ENCODE results near the gene PTPRCAP. TPM values are rescaled to one million over a fixed set of nuclear protein-coding genes. Genes with fewer than 3 reads are reported as not detected.

The PTPRCAP gene
- total RNA-seq, 2 donors from 2014 or later = 1.8 to 4.7 TPM

- no peak for DNase-seq
- ATAC-seq = no peak
- intact Hi-C loops (cut with DNase I) = loop anchor here in 1 of 2 donors (10.0 kb wide), 1 partner anchor 109 kb away; the partner anchor contains the start of genes CDK2AP2 and PITPNM1
These were observed 41.8 kb downstream of the PTPRCAP start for GRCh38 chr11:67395555-67396258.

DNA sequence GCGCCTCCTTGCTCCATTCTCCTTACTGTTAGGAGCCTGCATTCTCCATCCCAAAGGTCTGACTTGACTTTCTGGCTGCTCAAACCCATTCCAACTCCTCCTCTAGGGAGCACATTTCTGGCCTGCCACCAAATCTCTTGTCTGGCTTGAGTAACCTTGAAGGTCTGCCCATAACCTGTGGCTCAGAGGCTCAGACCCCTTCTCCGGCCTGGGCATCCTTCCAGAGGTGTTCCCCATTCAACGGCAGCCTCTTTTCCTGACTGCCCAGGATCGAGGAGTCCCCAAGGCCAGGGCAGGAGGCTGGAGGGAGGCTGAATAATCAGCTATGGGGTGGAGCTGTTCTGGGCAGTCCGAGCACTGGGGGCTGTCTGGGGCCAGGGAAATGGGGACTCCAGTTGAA, 43.5 kb downstream of the PTPRCAP start:
- ATAC-seq (no peak), DNase-seq (no peak)
- intact Hi-C loops (cut with DNase I) = loop anchor here in 1 of 2 donors (10.0 kb wide), 1 partner anchor 111 kb away; the partner anchor contains the start of genes CDK2AP2 and PITPNM1

- DNase-seq (no peak), ATAC-seq (no peak)
- intact Hi-C loops (cut with DNase I) = loop anchor here in 1 of 2 donors (10.0 kb wide), 1 partner anchor 111 kb away; the partner anchor contains the start of genes CDK2AP2 and PITPNM1
These were observed 44.0 kb downstream of the PTPRCAP start for GRCh38 chr11:67393437-67393836.

DNA sequence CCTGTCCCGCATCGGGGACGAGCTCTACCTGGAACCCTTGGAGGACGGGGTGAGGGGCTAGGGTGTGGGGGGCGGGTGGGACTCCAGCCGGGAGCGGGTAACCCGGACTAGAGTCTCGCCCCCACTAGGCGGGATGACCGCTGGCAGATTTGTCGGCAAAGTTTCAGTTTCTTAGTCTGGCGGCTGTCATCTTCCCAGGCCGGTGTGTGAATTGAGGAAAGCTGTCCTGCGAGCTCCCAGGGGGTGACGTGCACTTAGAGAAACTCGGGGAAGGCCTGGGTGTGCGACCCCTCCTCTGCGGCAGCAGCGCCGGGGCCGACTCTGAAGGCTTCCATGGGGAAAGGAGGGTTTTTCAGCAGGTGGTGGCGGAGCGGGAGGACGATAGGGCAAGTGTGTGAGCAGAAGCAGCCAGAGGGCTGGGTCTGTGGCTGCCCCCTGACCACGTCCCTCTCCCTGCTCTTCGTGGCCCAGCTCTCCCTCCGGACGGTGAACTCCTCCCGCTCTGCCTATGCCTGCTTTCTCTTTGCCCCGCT, 45.2 kb downstream of the PTPRCAP start:
- intact Hi-C loops (cut with DNase I) = loop anchor here in 1 of 2 donors (10.0 kb wide), 1 partner anchor 113 kb away; the partner anchor contains the start of genes CDK2AP2 and PITPNM1
- ATAC-seq = peak in 1 of 2 donors; percentile 0
- no peak for DNase-seq

DNA sequence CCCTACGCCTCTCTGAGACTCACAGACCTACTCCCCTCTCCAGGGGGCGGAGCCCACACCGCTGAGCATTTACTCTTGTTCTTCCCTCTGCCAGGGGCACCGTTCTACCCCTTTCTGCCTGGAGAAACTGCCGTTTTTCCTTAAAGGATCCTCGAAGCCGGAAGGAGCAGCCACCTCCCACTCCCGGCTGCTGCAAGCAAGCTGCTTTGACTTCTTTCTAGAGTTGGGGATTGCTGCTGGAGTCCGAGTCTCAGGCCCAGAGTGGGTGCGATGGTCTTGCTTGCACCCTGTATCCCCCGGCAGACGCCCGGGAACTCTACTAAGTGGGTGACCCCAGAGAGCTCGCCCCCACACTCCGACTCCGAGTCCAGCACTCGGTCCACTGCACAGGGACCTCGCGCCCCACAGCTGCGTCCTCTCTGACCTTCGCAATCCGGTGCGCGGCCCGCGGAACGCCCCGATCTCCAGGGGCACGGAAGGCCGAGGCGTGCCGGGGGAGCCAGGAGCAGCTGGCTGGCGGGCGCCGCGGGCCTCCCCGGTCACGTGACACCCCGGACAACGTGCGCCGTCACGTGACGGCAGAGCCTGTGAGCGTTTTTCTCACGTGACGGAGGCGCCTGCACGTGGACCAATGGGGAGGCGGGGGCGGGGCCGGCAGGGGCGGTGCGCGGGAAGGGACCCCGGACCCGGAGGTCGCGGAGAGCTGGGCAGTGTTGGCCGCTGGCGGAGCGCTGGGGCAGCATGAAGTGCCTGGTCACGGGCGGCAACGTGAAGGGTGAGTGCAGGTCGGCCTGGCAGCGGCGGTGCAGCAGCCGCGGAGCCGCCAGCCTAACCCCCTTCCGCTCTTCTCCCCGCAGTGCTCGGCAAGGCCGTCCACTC, 45.9 kb downstream of the PTPRCAP start, which contains the start of gene RAD9A:
RAD9A (plus strand) TSS at position 683 of the 879 bp plus-strand sequence; CDS start at position 742, 59 bp downstream.
- DNase-seq (peak; percentile 98), ATAC-seq (peak; percentile 87 to 94)
- intact Hi-C loops (cut with DNase I) = loop anchor here in 1 of 2 donors (10.0 kb wide), 1 partner anchor 113 kb away; the partner anchor contains the start of genes CDK2AP2 and PITPNM1

GRCh38 chr11:67390947-67391303, 46.6 kb downstream of the PTPRCAP start:
- DNase-seq (no peak), ATAC-seq (no peak)
- intact Hi-C loops (cut with DNase I) = loop anchor here in 1 of 2 donors (10.0 kb wide), 1 partner anchor 114 kb away; the partner anchor contains the start of genes CDK2AP2 and PITPNM1

DNA sequence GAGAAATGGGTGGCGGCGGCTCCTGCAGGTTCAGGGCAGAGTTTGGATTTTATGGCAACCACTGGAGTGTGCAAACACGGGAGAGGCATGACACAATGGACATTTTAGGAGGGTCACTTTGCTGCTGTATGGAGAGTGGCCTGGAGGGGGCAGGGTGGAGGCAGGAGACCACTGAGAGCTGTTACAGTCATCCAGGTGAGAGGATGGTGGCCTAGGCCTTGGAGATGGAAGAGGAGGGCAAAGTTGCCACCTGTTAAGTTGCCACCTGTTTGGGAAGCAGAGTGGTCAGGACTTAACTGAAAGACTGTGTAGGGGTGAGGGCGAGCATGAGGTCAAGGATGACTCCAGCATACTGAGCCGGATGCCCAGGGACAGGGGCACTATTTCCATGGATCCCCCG, 48.0 kb downstream of the PTPRCAP start:
- intact Hi-C loops (cut with DNase I) = no loop called here
- DNase-seq (no peak), ATAC-seq (no peak)

DNA sequence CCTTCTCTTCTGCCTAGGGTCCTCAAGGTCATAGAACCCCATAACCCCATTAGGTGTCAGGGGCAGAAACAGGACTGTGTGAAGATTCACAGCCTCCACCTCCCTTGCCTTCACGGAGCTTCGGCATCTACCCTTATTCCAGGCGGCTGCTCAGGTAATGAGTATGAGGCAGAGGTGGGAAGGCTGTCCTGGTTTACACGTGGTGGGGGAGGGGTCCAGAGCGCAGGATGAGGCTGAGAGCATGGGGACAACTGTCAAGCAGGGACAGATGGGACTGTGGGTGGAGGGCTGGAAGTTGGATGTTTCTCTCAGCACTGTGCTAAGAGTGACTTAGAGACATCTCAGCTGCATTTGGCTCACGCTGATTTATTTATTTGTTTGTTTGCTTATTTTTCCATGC, 50.0 kb downstream of the PTPRCAP start:
- ATAC-seq (no peak), DNase-seq (no peak)
- intact Hi-C loops (cut with DNase I) = no loop called here

GRCh38 chr11:67387069-67387468, 50.4 kb downstream of the PTPRCAP start:
- ATAC-seq = no peak
- no peak for DNase-seq
- intact Hi-C loops (cut with DNase I) = no loop called here

Other genes with a start within 250 kb of the PTPRCAP start
- 10 to 100 TPM; 51.6 to 52.6 TPM for gene GRK2, start 171.2 kb downstream of the PTPRCAP start, total RNA-seq
- gene ANKRD13D, start 148.4 kb downstream of the PTPRCAP start, total RNA-seq = 10 to 100 TPM; 22.1 to 22.6 TPM
- gene SSH3, start 134.2 kb downstream of the PTPRCAP start, total RNA-seq = 10 to 100 TPM; 18.1 to 22.2 TPM
- 10 to 100 TPM; 54.5 to 59.3 TPM for gene POLD4, start 84.1 kb downstream of the PTPRCAP start, total RNA-seq
- 1 to 10 TPM; 1.1 to 4.6 TPM for gene CLCF1, start 64.1 kb downstream of the PTPRCAP start, total RNA-seq
- gene RAD9A, start 45.7 kb downstream of the PTPRCAP start, total RNA-seq = 1 to 10 TPM; 6.2 to 9.0 TPM
- 10 to 100 TPM; 86.7 to 94.1 TPM for gene PPP1CA, start 35.8 kb downstream of the PTPRCAP start, total RNA-seq
- 1 to 10 TPM; 2.4 to 2.8 TPM for gene TBC1D10C, start 33.6 kb downstream of the PTPRCAP start, total RNA-seq
- gene CARNS1, start 22.0 kb downstream of the PTPRCAP start, total RNA-seq = 10 to 100 TPM in 1 of 2 donors, 1 to 10 TPM in 1; 6.6 to 11.9 TPM
- 10 to 100 TPM; 25.5 to 31.0 TPM for gene RPS6KB2, start 9.2 kb downstream of the PTPRCAP start, total RNA-seq
- gene CORO1B, start 5.8 kb upstream of the PTPRCAP start, total RNA-seq = 10 to 100 TPM; 35.4 to 40.7 TPM
- gene GPR152, start 15.0 kb upstream of the PTPRCAP start, total RNA-seq = not detected
- 1 to 10 TPM; 1.2 to 1.3 TPM for gene CABP4, start 17.7 kb upstream of the PTPRCAP start, total RNA-seq
- 10 to 100 TPM; 50.5 to 58.1 TPM for gene TMEM134, start 31.6 kb upstream of the PTPRCAP start, total RNA-seq
- 10 to 100 TPM; 50.5 to 51.2 TPM for gene AIP, start 45.3 kb upstream of the PTPRCAP start, total RNA-seq
- 10 to 100 TPM; 27.7 to 34.7 TPM for gene PITPNM1, start 67.7 kb upstream of the PTPRCAP start, total RNA-seq
- 10 to 100 TPM; 44.8 to 60.9 TPM for gene CDK2AP2, start 70.5 kb upstream of the PTPRCAP start, total RNA-seq
- gene CABP2, start 85.8 kb upstream of the PTPRCAP start, total RNA-seq = not detected
- gene GSTP1, start 146.1 kb upstream of the PTPRCAP start, total RNA-seq = 100 to 1,000 TPM; 314 to 337 TPM
- gene NDUFV1, start 169.3 kb upstream of the PTPRCAP start, total RNA-seq = 100 to 1,000 TPM; 422 to 434 TPM
- 10 to 100 TPM; 60.1 to 61.7 TPM for gene NUDT8, start 192.3 kb upstream of the PTPRCAP start, total RNA-seq
- gene TBX10, start 202.1 kb upstream of the PTPRCAP start, total RNA-seq = not detected
- gene ACY3, start 213.0 kb upstream of the PTPRCAP start, total RNA-seq = not detected
- not detected for gene ALDH3B2, start 236.9 kb upstream of the PTPRCAP start, total RNA-seq

Data from left cardiac atrium (tissue), 4 donors.